GM12878 (cell line): ENCODE data around the gene RNF166. TPM values are rescaled to one million over a fixed set of nuclear protein-coding genes. Genes with fewer than 3 reads are reported as not detected.

Experiments used
- CEBPZ ChIP-seq: fragments of 150-350 bp; IDR thresholded peaks from 2 replicates; pipeline ENCODE4 v1.6.1; 2016; ENCODE audit warnings: low read depth, low read length
- CUX1 ChIP-seq: IDR thresholded peaks from 2 replicates; pipeline ENCODE4 v1.6.1; 2012; ENCODE audit warnings: improper control_type of control experiment, low read depth, low read length; ENCODE audit not compliant: insufficient replicate concordance
- E4F1 ChIP-seq: fragments of 450-650 bp; IDR thresholded peaks from 2 replicates; pipeline ENCODE4 v1.6.1; 2018; ENCODE audit warnings: borderline replicate concordance, mild to moderate bottlenecking; ENCODE audit not compliant: partially characterized antibody
- IRF3 ChIP-seq: fragments of 450-650 bp; IDR thresholded peaks from 2 replicates; pipeline ENCODE4 v1.6.1; 2014; ENCODE audit warnings: mild to moderate bottlenecking
- KAT2A ChIP-seq: conservative IDR thresholded peaks from 2 replicates; pipeline ENCODE4 v1.6.1; 2011; ENCODE audit warnings: low read depth, low read length; ENCODE audit not compliant: control insufficient read depth
- MEF2B ChIP-seq: fragments of 450-650 bp; IDR thresholded peaks from 2 replicates; pipeline ENCODE4 v1.6.1; 2018; ENCODE audit warnings: mild to moderate bottlenecking, moderate library complexity; ENCODE audit not compliant: partially characterized antibody, poor library complexity, severe bottlenecking
- MTA2 ChIP-seq: fragments of 450-650 bp; IDR thresholded peaks from 2 replicates; pipeline ENCODE4 v1.6.1; 2016; ENCODE audit warnings: low read depth, mild to moderate bottlenecking, moderate library complexity
- POLR2AphosphoS2 ChIP-seq: IDR thresholded peaks from 2 replicates; pipeline ENCODE4 v1.6.1; 2011; ENCODE audit warnings: low read depth, mild to moderate bottlenecking, low read length, improper control_type of control experiment, moderate library complexity
- RELA ChIP-seq: fragments of 450-650 bp; IDR thresholded peaks from 2 replicates; pipeline ENCODE4 v1.8.0; 2014; ENCODE audit warnings: borderline replicate concordance; ENCODE audit not compliant: partially characterized antibody
- RUNX3 ChIP-seq: IDR thresholded peaks from 2 replicates; pipeline ENCODE4 v1.6.1; 2012; ENCODE audit warnings: low read length, inconsistent platforms
- WRNIP1 ChIP-seq: IDR thresholded peaks from 2 replicates; pipeline ENCODE4 v1.6.1; 2011; ENCODE audit warnings: low read depth, low read length, improper control_type of control experiment, borderline replicate concordance
- polyA plus RNA-seq, 11 experiments: library from polyadenylated mRNA; depleted of rRNA in 4 of 11; unstranded in 6 of 11; stranded (reverse) in 5 of 11; fragments of >200 nt; fragmentation: Nextera tagmentation in 4 of 11; fragmentation: Illumina TruSeq in 1 of 11; extraction: Ambion mirVana in 4 of 11; extraction: Trizol in 1 of 11; gene quantifications; 1 replicate in 1 of 11; 2 replicates in 10 of 11; pipeline versions ENCODE4 v1.2.1 to v1.2.3, GENCODE V29; 2011 to 2016; ENCODE audit warnings: inconsistent platforms in 2 of 11, missing spikeins in 2 of 11, low read depth in 1 of 11
- total RNA-seq, 4 experiments: library from RNA; depleted of rRNA in 3 of 4; stranded (reverse); fragments of >200 nt in 3 of 4; fragmentation: Illumina TruSeq in 1 of 4; extraction: Trizol in 1 of 4; gene quantifications; 2 replicates each; pipeline versions ENCODE4 v1.2.1 to v1.2.3, GENCODE V29; 2013 to 2021
- TF ChIP-seq, protein P1 (sequence below): fragments of 450-650 bp; formaldehyde crosslinking; IDR thresholded peaks from 2 replicates; pipeline ENCODE4 v1.4.0; 2022; ENCODE audit warnings: mild to moderate bottlenecking, moderate library complexity

Gene RNF166
- total and polyA plus RNA-seq, 10 of the 15 experiments (the other 5 are each of a cell fraction or from before 2014, with no cell fraction given), result 0.48 to 32.8 (median 12.1) TPM

DNA sequence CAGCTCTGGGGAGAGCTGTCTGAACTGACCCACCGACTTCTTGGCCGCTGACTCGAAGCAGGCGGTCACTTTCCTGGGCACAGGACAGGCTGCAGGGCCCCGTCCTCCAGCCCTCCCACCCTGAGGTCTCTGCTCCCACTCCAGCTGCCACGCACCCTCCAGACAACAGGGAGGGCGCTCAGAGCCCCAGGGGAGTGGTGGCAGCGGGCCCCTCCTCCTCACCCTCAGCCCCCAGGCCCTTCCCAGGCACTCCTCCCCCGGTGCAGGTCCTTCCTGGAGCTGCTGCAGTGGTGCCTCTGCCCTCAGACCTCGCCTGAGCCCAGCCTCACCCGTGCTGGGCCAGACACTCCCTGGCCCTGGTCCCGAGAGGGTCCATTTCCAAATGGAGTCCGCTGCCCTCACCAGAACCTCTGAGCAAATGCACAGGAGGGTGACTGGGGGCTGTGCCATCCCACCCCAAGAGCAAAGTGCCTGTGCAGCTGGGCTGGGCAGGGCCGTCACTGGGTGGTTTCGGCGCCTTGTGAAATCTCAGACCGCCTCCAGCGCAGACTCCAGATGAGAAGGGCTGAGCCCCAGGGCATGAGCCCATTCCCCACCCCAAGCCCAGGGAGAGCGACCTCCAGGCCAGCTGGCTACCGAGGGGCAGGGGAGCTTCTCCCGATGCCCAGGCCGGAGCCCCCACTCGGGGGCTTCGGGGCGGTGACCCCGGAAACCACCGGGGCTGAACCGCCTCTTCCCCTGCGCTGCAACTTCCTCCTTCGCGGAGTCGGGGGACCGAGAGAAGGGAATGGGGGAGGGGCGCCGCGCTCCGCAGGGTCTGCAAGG is 56.1 kb downstream of the RNF166 start (continued):
- TF ChIP-seq CUX1 (no peak), MEF2B (peak; percentile 49), RELA (no peak), POLR2AphosphoS2 (no peak), KAT2A (no peak), CEBPZ (no peak), IRF3 (no peak), MTA2 (peak; percentile 29; the same call in 1 of the 2 replicates), WRNIP1 (no peak), RUNX3 (no peak), E4F1 (no peak)
- TF ChIP-seq, protein P1, sequence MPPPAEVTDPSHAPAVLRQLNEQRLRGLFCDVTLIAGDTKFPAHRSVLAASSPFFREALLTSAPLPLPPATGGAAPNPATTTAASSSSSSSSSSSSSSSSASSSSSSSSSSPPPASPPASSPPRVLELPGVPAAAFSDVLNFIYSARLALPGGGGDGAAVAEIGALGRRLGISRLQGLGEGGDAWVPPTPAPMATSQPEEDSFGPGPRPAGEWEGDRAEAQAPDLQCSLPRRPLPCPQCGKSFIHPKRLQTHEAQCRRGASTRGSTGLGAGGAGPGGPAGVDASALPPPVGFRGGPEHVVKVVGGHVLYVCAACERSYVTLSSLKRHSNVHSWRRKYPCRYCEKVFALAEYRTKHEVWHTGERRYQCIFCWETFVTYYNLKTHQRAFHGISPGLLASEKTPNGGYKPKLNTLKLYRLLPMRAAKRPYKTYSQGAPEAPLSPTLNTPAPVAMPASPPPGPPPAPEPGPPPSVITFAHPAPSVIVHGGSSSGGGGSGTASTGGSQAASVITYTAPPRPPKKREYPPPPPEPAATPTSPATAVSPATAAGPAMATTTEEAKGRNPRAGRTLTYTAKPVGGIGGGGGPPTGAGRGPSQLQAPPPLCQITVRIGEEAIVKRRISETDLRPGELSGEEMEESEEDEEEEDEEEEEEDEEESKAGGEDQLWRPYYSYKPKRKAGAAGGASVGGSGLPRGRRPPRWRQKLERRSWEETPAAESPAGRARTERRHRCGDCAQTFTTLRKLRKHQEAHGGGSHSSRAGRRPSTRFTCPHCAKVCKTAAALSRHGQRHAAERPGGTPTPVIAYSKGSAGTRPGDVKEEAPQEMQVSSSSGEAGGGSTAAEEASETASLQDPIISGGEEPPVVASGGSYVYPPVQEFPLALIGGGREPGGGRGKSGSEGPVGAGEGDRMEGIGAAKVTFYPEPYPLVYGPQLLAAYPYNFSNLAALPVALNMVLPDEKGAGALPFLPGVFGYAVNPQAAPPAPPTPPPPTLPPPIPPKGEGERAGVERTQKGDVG, result no peak
